Adipocyte (in vitro differentiated cells): Measurements from ENCODE around the gene WDR11.

Experiments
- DNase-seq: peaks from one replicate; pipeline ENCODE4 v3.0.0-alpha.2; 2015; ENCODE audit warnings: low read depth
- H3K27me3 ChIP-seq: replicated peaks from 2 replicates; pipeline ENCODE4 v1.7.0; 2013; ENCODE audit warnings: mild to moderate bottlenecking, low read length, moderate library complexity; ENCODE audit not compliant: control insufficient read depth, insufficient read depth
- H3K36me3 ChIP-seq: 2 replicates; pipeline ENCODE4 v1.7.0; 2013; ENCODE audit warnings: low read length, mild to moderate bottlenecking, moderate library complexity; ENCODE audit not compliant: control insufficient read depth, insufficient read depth, severe bottlenecking
- H3K4me1 ChIP-seq: 2 replicates; pipeline ENCODE4 v1.7.0; 2013; ENCODE audit warnings: mild to moderate bottlenecking, low read length, moderate library complexity; ENCODE audit not compliant: control insufficient read depth, insufficient read depth
- H3K4me3 ChIP-seq: 2 replicates; pipeline ENCODE4 v1.7.0; 2013; ENCODE audit warnings: mild to moderate bottlenecking, low read length, moderate library complexity
- H3K9ac ChIP-seq: 2 replicates; pipeline ENCODE4 v1.7.0; 2013; ENCODE audit warnings: mild to moderate bottlenecking, low read length, moderate library complexity
- H3K9me3 ChIP-seq: 2 replicates; pipeline ENCODE4 v1.7.0; 2013; ENCODE audit warnings: mild to moderate bottlenecking, low read length, moderate library complexity; ENCODE audit not compliant: control insufficient read depth

Gene WDR11

GRCh38 chr10:120927352-120927751 is 76.2 kb downstream of the WDR11 start:
- no peaks in the 10 kb centered on the region for H3K4me1 ChIP-seq
- no peak overlapping the region for H3K9ac ChIP-seq
- no peaks in the 10 kb centered on the region for H3K36me3 ChIP-seq
- peaks cover 10% of the 10 kb centered on the region for H3K27me3 ChIP-seq
- peaks cover 2% of the 10 kb centered on the region for H3K9me3 ChIP-seq
- H3K4me3 ChIP-seq: no peak overlapping the region
- DNase-seq: no peak

DNA sequence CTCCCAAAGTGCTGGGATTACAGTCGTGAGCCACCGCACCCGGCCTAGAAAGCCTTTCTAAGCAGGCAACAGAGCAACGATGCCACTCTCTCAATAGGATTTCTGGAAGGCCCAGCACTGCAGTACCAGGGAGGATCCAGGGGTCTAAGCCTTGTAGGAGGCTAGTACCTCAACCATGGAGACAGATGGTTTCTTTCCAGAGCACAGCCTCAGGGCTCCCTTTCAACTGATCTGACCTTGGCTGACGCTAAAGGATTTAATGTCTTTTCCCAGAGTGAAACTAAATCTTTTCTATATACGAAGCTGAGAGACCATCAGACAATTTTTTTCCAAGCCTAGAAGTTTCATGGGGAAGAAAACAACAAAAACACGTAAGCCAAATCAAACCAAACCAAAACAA is 78.0 kb downstream of the WDR11 start:
- DNase-seq: no peak
- H3K9me3 ChIP-seq: peaks cover 2% of the 10 kb centered on the region
- no peaks in the 10 kb centered on the region for H3K4me1 ChIP-seq
- no peak overlapping the region for H3K9ac ChIP-seq
- H3K36me3 ChIP-seq: no peaks in the 10 kb centered on the region
- no peak overlapping the region for H3K4me3 ChIP-seq
- H3K27me3 ChIP-seq: peaks cover 10% of the 10 kb centered on the region

DNA sequence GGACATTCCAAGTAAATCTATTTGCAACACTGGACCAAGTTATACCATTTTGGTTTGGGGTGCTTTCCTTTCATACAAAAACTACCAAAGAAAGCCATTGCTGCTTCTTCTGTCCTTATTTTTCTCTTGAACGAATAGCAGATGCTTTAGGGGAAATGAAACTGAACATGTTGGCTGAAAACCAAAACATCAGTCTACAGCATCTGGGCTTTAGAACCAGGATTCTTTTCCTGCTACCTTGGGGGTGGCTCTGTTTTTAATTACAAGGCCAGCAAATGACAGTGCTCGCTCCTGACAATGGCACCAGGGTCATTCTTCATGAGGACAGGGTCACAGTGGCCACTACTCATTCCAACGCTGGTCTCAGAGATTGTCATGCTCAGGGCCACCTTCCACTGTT is 80.3 kb downstream of the WDR11 start:
- Histone ChIP-seq H3K4me3 (no peak overlapping the region), H3K4me1 (no peaks in the 10 kb centered on the region), H3K27me3 (peaks cover 3% of the 10 kb centered on the region), H3K9me3 (peaks cover 7% of the 10 kb centered on the region), H3K9ac (no peak overlapping the region), H3K36me3 (no peaks in the 10 kb centered on the region)
- no peak for DNase-seq

DNA sequence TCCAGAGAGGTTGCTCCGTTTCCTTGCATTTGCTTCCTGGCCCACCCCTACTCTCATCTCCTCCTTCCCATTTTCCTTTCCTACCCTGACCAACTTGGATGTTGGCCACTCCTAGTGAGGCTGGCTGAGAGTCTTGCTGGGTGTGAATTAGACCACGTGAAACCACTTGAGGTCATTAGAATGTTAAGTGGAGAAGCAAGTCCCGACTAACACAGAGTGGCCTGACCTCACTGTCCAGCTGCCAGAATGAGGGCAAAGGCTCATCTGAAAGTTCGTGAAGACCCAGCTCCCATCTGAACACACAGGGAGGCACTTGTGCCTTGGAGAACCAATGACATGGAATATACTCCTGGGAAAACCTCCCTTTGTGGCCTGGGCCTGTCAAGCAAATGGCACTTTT is 80.8 kb downstream of the WDR11 start:
- Histone ChIP-seq H3K4me3 (no peak overlapping the region), H3K27me3 (peaks cover 3% of the 10 kb centered on the region), H3K36me3 (no peaks in the 10 kb centered on the region), H3K9ac (no peak overlapping the region), H3K9me3 (peaks cover 7% of the 10 kb centered on the region), H3K4me1 (no peaks in the 10 kb centered on the region)
- no peak for DNase-seq

- Histone ChIP-seq H3K9ac (no peak overlapping the region), H3K9me3 (peaks cover 5% of the 10 kb centered on the region), H3K36me3 (no peaks in the 10 kb centered on the region), H3K4me3 (no peak overlapping the region), H3K27me3 (peaks cover 20% of the 10 kb centered on the region), H3K4me1 (no peaks in the 10 kb centered on the region)
- no peak for DNase-seq
Measured at GRCh38 chr10:120938822-120939221, 87.7 kb downstream of the WDR11 start.

DNA sequence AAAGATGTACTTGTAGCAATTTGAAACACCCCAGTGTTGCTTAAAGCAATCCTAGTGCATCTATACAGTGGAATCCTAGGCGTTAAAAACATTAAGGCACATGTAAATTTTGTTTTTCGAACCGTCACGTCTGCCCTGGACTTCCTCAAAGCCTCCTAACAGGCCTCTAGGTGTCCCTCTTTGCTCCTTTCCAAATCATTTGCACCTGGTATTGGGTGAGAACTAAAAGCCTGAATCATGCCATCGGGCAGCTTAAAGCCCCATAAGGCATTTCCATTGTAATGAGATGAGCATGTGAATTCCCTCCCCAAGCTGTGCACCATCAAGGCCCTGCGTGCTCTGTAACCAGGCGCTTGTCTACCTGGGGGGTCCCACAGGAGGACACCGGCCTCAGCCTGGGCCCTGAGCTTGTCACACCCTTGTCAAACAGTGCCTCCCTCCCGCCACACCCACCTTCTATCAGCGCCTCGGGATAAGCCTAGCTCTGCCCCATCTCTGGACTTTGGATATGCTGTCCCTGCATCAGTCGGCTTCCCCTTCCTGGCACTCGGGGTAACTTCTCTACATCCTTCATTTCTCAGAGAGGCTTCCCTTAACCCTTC is 89.2 kb downstream of the WDR11 start:
- Histone ChIP-seq H3K9me3 (peaks cover 5% of the 10 kb centered on the region), H3K4me3 (no peak overlapping the region), H3K36me3 (no peaks in the 10 kb centered on the region), H3K9ac (no peak overlapping the region), H3K4me1 (no peaks in the 10 kb centered on the region), H3K27me3 (peaks cover 20% of the 10 kb centered on the region)
- DNase-seq: no peak

DNA sequence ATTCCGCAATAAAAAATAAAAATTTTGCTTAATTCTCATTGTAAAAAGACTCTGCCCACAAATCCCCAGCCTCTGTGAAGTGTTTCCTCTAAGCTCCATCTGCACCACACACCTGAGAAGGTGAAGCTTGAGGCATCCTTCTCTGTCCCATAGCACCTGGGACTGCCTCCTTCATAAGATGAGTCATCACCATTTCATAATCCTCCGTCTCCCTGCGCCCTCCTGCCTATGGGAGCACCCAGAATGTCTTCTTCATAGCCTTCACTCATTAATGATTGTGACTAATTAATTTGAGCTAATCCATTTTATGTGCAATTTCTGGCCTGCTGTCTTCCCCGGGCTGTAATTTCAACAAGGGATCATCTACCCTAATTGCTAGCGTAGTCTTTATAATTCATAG is 90.3 kb downstream of the WDR11 start:
- Histone ChIP-seq H3K36me3 (no peaks in the 10 kb centered on the region), H3K9ac (no peak overlapping the region), H3K4me1 (no peaks in the 10 kb centered on the region), H3K9me3 (no peaks in the 10 kb centered on the region), H3K4me3 (no peak overlapping the region), H3K27me3 (peaks cover 20% of the 10 kb centered on the region)
- DNase-seq: no peak

DNA sequence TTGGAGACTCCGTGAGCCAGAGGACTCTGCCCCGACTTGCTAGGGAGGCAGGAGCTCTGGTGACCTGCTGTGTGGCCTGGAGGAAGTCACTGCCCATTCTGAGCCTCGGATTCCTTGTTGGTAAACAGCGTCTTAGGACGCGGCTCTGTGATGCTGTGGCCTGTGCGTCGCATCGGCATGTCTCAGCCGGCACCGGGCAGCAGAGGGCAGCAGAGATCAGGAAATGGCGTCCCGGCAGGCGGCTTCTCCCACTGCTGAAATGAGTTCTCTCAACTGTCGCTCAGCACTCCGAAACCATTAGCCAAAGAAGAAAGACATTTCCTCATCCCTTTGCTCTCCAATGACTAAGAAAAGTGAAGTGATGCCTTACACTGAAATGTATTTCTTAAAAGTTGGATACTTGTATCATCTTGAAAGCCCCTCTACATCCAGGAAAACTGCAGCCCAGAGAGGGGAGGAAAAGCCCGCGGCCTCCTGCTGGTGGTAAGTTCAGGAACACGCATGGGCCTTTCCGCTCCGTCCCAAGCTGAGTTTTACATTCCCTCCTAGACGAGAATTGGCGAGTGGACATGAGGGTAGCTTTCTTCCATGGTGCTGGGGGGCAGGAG is 91.7 kb downstream of the WDR11 start:
- H3K4me3 ChIP-seq: peak overlapping the region; percentile 18

DNA sequence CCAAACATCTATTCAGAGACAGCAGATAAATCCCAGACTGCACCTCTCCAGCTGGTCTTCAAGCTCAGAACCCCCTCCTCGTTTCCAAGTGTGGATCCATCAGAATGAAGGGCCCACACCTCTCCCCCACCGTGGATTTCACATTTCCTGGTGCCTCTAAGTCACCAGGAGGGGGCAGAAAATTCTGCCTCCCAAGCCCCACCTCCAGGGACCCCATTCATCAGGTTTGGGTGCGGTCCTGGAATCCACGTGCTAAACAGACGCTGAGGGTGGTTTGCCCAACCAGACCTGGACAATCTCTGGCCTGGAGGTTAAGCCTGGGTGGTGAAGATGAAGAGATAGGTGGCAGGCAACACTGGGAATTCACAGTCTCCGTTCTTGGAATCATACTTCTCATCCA is 92.4 kb downstream of the WDR11 start:
- DNase-seq: no peak
- no peak overlapping the region for H3K9ac ChIP-seq

More for the DNA sequence above, 91.7 kb downstream of the WDR11 start:
- H3K4me1 ChIP-seq: no peaks in the 10 kb centered on the region
- no peak overlapping the region for H3K9ac ChIP-seq
- no peaks in the 10 kb centered on the region for H3K36me3 ChIP-seq
- peak; percentile 87 for DNase-seq
- no peaks in the 10 kb centered on the region for H3K9me3 ChIP-seq
- peaks cover 18% of the 10 kb centered on the region for H3K27me3 ChIP-seq

GRCh38 chr10:120944586-120945125 is 93.5 kb downstream of the WDR11 start:
- peaks cover 6% of the 10 kb centered on the region for H3K4me1 ChIP-seq
- H3K9ac ChIP-seq: no peak overlapping the region
- no peak for DNase-seq
- H3K36me3 ChIP-seq: no peaks in the 10 kb centered on the region
- peaks cover 17% of the 10 kb centered on the region for H3K27me3 ChIP-seq
- no peak overlapping the region for H3K4me3 ChIP-seq
- H3K9me3 ChIP-seq: no peaks in the 10 kb centered on the region

More for the DNA sequence above, 92.4 kb downstream of the WDR11 start:
- Histone ChIP-seq H3K4me3 (no peak overlapping the region), H3K36me3 (no peaks in the 10 kb centered on the region), H3K27me3 (peaks cover 18% of the 10 kb centered on the region), H3K4me1 (no peaks in the 10 kb centered on the region), H3K9me3 (no peaks in the 10 kb centered on the region)

DNA sequence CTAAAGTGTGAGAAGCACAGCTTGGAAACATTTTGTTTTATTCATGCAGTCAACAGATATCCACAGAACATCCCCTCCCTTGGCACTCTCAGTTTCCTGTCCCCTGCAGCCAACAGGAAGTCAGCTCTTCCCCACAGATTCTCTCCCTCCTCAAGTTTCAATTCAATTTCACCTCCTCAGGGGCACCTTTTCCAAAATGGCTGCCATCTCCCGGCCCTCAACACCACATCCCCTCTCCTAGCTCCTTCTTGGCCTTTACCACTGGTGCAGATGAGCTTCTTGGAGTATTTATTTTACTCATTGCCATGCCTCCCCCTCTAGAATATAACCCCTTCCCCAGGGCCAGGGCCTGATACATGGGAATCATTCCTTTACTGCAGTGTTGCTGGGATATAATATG is 94.0 kb downstream of the WDR11 start:
- no peak overlapping the region for H3K9ac ChIP-seq
- peaks cover 19% of the 10 kb centered on the region for H3K27me3 ChIP-seq
- DNase-seq: no peak
- H3K36me3 ChIP-seq: no peaks in the 10 kb centered on the region
- H3K4me1 ChIP-seq: peaks cover 8% of the 10 kb centered on the region
- H3K9me3 ChIP-seq: no peaks in the 10 kb centered on the region
- no peak overlapping the region for H3K4me3 ChIP-seq
